ENCODE data around the gene INPP5E. TPM values are rescaled to one million over a fixed set of nuclear protein-coding genes. Genes with fewer than 3 reads are reported as not detected.

The INPP5E gene
- total and polyA plus RNA-seq, 8 donors, result 3.2 to 32.1 (median 8.6) TPM

DNA sequence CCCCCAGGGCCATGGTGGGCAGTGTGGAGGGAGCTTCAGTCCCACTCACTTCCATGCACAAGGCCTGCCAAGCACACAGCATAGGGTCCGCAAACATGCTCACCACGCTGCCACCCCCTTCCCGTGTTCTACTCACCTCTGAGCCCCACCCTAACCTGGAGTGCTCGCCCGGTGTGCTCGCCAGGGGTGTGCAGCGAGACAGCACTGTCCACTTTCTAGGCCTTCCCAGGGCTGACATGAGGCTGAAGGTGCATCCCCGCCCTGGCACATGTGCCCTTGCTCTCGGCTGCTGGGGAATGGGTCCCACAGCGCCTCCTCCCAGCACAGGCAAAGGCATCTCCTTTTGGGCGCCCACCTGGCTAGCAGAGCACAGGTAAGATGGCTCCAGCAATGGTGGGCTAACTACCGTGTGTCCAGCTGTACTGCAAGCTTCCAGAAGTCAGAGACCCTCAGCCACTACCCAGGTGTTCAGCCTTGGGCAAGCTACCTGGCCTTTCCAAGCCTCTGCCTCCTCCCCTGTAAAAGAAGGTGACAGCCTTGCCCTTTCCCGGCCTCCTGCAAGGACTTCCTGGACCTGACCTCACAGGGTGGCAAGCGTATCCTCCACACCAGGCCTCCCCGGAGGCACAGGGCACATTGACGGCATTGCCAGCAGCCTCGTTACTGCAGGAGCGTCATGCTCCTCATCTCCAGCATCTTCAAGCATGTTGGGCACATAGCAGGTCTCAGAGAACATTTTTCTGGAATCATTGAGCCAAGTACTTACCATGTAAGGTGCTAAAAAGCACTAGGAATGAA lies 47.4 kb upstream of the INPP5E start:
- intact Hi-C loops (cut with DNase I; ENCODE audit: low total_unique reads), result loop anchor here (2.0 kb wide), 1 partner anchor 144 kb away; no protein-coding TSS in a partner anchor
- H3K4me3 ChIP-seq, result no peak overlapping the region
- no peak overlapping the region for H3K27ac ChIP-seq
- H3K27me3 ChIP-seq, result peaks cover 0 to 5% (median 0%) of the 10 kb centered on the region in 3 donors
- WGBS, 5 donors, result 84 to 96% (median 92%) methylated on average over 15 to 18 of the region's 18 CpGs
- DNase-seq, result no peak
- H3K36me3 ChIP-seq, result no peaks in the 10 kb centered on the region
- H3K9me3 ChIP-seq, result no peaks in the 10 kb centered on the region
- peaks cover 14 to 36% (median 33%) of the 10 kb centered on the region in 4 donors for H3K4me1 ChIP-seq
- TF ChIP-seq, protein P1, sequence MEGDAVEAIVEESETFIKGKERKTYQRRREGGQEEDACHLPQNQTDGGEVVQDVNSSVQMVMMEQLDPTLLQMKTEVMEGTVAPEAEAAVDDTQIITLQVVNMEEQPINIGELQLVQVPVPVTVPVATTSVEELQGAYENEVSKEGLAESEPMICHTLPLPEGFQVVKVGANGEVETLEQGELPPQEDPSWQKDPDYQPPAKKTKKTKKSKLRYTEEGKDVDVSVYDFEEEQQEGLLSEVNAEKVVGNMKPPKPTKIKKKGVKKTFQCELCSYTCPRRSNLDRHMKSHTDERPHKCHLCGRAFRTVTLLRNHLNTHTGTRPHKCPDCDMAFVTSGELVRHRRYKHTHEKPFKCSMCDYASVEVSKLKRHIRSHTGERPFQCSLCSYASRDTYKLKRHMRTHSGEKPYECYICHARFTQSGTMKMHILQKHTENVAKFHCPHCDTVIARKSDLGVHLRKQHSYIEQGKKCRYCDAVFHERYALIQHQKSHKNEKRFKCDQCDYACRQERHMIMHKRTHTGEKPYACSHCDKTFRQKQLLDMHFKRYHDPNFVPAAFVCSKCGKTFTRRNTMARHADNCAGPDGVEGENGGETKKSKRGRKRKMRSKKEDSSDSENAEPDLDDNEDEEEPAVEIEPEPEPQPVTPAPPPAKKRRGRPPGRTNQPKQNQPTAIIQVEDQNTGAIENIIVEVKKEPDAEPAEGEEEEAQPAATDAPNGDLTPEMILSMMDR (IDR thresholded peaks at IDR 0.05), result no peak
- TF ChIP-seq POLR2A (IDR thresholded peaks at IDR 0.05) (no peak), POLR2AphosphoS5 (IDR thresholded peaks at IDR 0.05) (no peak), EP300 (IDR thresholded peaks at IDR 0.05) (no peak)

DNA sequence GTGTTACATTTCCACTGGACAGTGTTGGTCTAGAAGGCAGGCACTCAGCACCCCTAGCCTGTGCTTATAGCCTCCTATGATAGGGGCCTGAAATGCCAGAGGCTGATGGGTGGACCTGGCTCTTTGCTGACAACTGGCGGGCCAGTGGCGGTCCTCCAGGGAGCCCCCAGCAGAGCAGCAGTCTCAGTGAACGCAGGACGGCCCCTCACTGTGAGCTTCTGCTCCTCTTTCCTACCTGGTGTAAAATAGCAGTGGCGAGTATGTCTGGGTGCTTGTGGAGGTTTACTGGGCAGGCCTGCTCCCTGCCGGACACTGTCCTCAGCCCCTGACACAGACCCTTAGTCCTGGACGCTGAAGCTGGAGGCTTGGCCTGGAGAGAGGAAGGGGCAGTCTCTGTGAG lies 46.5 kb upstream of the INPP5E start:
- no peak overlapping the region for H3K4me3 ChIP-seq
- WGBS, 5 donors, result 91 to 96% (median 94%) methylated on average over 7 of the region's 7 CpGs
- H3K27ac ChIP-seq, result no peak overlapping the region
- intact Hi-C loops (cut with DNase I; ENCODE audit: low total_unique reads), result loop anchor here (2.0 kb wide), 1 partner anchor 145 kb away; no protein-coding TSS in a partner anchor
- peaks cover 0 to 5% (median 0%) of the 10 kb centered on the region in 3 donors for H3K27me3 ChIP-seq
- peaks cover 22 to 45% (median 42%) of the 10 kb centered on the region in 4 donors for H3K4me1 ChIP-seq
- DNase-seq, result no peak
- TF ChIP-seq POLR2AphosphoS5 (IDR thresholded peaks at IDR 0.05), result no peak
- TF ChIP-seq POLR2A (IDR thresholded peaks at IDR 0.05), result no peak
- TF ChIP-seq EP300 (IDR thresholded peaks at IDR 0.05), result no peak
- TF ChIP-seq, protein P1 (IDR thresholded peaks at IDR 0.05), result no peak
- no peaks in the 10 kb centered on the region for H3K9me3 ChIP-seq
- no peaks in the 10 kb centered on the region for H3K36me3 ChIP-seq

DNA sequence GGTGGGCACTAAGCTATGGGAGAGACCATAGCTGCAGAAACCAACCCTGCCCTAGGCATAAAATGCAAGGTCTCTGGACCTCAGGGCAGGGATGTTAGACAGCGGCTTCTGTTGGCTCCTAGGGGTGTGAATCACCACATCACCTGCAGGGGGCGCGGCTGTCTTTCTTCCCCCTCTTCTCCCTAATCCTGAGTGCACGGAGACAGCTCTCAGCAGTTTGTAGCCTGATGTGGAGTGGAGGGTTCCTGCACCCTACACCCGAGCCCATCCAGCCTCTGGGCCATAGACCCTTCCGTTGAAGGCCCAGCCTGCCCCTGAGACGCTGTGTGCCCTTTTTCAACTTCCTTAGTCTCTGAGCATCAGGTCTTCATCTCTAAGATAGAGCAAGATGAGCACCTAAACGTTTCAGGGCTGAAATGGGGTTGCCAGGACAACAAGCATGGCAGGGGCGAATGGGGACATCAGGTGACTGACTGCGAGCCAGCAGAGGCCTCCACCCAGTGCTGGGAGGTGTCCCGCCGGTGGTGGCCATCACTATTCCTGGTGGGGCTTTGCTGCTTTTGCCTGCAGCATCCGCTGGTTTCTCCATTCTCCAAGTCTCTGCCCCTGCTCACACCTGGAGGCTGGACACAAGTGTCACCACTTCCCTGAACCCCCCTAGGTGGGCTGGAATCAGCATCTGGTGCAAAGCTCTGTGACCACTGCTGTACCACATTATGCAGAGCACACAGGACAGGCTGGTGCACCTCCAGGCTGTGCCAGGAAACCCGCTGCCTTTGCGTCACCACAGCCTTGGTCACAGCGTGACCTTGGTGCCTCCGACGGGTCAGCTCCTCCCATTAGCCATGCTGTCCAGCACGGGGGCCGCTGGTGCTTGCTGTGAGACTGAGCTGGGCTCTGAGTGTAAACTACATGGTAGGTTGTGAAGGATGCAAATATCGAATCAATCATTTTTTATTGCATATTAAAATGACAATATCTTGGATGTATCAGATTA lies 45.7 kb upstream of the INPP5E start:
- intact Hi-C loops (cut with DNase I; ENCODE audit: low total_unique reads), result loop anchor here (2.0 kb wide), 1 partner anchor 145 kb away; no protein-coding TSS in a partner anchor

More for the DNA sequence above, 45.7 kb upstream of the INPP5E start:
- Histone ChIP-seq H3K36me3 (no peaks in the 10 kb centered on the region), H3K4me3 (peak overlapping the region in 1 of 4 donors; percentile 83), H3K27me3 (peaks cover 0 to 5% (median 0%) of the 10 kb centered on the region in 3 donors), H3K9me3 (no peaks in the 10 kb centered on the region), H3K4me1 (peaks cover 30 to 52% (median 50%) of the 10 kb centered on the region in 4 donors), H3K27ac (peak overlapping the region; percentile 100)
- WGBS, 5 donors, result 22 to 35% (median 31%) methylated on average over 19 to 21 of the region's 21 CpGs
- DNase-seq, result peak; percentile 88 to 94
- no peak for TF ChIP-seq POLR2AphosphoS5 (IDR thresholded peaks at IDR 0.05)
- TF ChIP-seq, protein P1 (IDR thresholded peaks at IDR 0.05), result peak in 6 of 7 experiments; percentile 36 to 91 (median 84)
